Small intestine (tissue), 7 donors: ENCODE results near the gene VPS13A. TPM values are rescaled to one million over a fixed set of nuclear protein-coding genes. Genes with fewer than 3 reads are reported as not detected.
A peak's percentile ranks its signal among the peaks of the same experiment; 100 is the strongest.

Source experiments
- DNase-seq, 2 donors: peaks; one replicate each; pipeline versions ENCODE4 v3.0.0 to v3.0.0-alpha.2; 2013
- FAIRE-seq: peaks from 2 replicates; lab custom pipeline; 2012; peaks lifted over from hg19 to GRCh38; lab: Jason Lieb, UNC
- H3K27ac ChIP-seq, 3 donors: one replicate each; pipeline ENCODE4 v1.5.1; 2013; ENCODE audit warnings: low read length in 2 of 3, mild to moderate bottlenecking in 2 of 3, control low read depth in 1 of 3, inconsistent platforms in 1 of 3, low read depth in 1 of 3, moderate library complexity in 1 of 3
- H3K27me3 ChIP-seq, 3 donors: one replicate each; pipeline ENCODE4 v1.6.1; 2013; ENCODE audit warnings: low read length in 3 of 3, inconsistent platforms in 1 of 3; ENCODE audit not compliant: control insufficient read depth in 3 of 3, insufficient read depth in 3 of 3
- H3K36me3 ChIP-seq, 3 donors: one replicate each; pipeline ENCODE4 v1.6.1; 2013; ENCODE audit warnings: low read length in 3 of 3, inconsistent platforms in 1 of 3, low read depth in 1 of 3, mild to moderate bottlenecking in 1 of 3, moderate library complexity in 1 of 3; ENCODE audit not compliant: control insufficient read depth in 3 of 3, insufficient read depth in 2 of 3
- H3K4me1 ChIP-seq, 3 donors: one replicate each; pipeline ENCODE4 v1.6.1; 2013; ENCODE audit warnings: low read length in 2 of 3, inconsistent platforms in 1 of 3, low read depth in 1 of 3, mild to moderate bottlenecking in 1 of 3, moderate library complexity in 1 of 3; ENCODE audit not compliant: control insufficient read depth in 3 of 3, insufficient read depth in 2 of 3
- H3K4me3 ChIP-seq, 3 donors: one replicate each; pipeline ENCODE4 v1.5.1; 2013; ENCODE audit warnings: low read length in 3 of 3, control low read depth in 1 of 3, inconsistent platforms in 1 of 3, low read depth in 1 of 3, mild to moderate bottlenecking in 1 of 3, moderate library complexity in 1 of 3
- H3K9me3 ChIP-seq, 2 donors: one replicate each; pipeline ENCODE4 v1.6.1; 2013; ENCODE audit warnings: low read depth in 1 of 2, low read length in 1 of 2; ENCODE audit not compliant: control insufficient read depth in 2 of 2, insufficient read depth in 1 of 2
- WGBS, 3 donors: extraction: QIAGEN DNeasy Blood & Tissue Kit; methylation state at CpG; one replicate each; pipeline ENCODE4 v1.1.7; 2013; 5-methylcytosine and 5-hydroxymethylcytosine counted together
- polyA plus RNA-seq, 4 donors: library from polyadenylated mRNA; stranded (reverse) in 3 of 4; unstranded in 1 of 4; fragments of 200-250 nt in 3 of 4; fragments of 120-200 nt in 1 of 4; gene quantifications; one replicate each; pipeline versions ENCODE4 v1.2.1 to v1.2.3, GENCODE V29; 2013
- donor health status: healthy with polysubstance abuse.
- donor health status: control.
- donor health status: control.
- donor health status: Bipolar disorder and iron deficiency.
- donor health status: healthy.

The VPS13A gene
- polyA plus RNA-seq, 4 donors = 15.3 to 54.3 (median 37.3) TPM

DNA sequence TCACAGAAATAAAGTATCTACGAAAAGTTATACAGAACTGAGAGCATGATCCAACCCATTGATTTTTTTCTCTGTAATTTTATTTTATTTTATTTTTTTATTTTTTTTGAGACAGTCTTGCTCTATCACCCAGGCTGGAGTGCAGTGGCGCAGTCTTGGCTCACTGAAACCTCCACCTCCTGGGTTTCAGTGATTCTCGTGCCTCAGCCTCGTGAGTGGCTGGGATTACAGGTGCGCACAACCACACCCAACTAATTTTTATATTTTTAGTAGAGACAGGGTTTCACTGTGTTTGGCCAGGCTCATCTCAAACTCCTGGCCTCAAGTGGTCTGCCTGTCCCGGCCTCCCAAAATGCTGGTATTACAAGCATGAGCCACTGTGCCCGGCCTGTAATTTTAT, 107.3 kb downstream of the VPS13A start:
- Histone ChIP-seq H3K27me3 (no peaks in the 10 kb centered on the region), H3K36me3 (peaks cover 0 to 12% (median 4%) of the 10 kb centered on the region in 3 donors), H3K4me3 (no peak overlapping the region), H3K9me3 (no peaks in the 10 kb centered on the region), H3K4me1 (peaks cover 0 to 21% (median 0%) of the 10 kb centered on the region in 3 donors), H3K27ac (peak overlapping the region in 2 of 3 donors; percentile 56 to 67)
- WGBS, 3 donors = 63 to 79% (median 76%) methylated on average over 7 of the region's 7 CpGs
- no peak for DNase-seq
- FAIRE-seq = no peak

DNA sequence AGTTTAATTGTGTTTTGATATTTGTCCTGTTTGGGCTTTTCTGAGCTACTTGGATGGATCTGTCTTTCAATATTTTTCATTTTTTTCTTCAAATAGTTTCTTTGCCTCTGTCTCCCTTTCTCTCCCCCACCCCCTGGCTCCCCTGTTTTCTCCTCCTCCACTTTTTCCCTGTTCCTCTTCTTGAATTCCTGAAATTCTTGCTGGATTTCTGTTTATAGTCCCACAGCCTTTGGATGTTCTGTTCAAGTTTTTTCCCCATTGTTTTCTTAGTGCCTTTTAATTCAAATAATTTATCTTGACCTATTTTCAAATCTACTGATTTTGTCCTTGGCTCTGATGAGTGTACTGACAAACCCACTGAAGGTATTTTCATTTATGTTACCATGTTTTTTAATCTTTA, 113.0 kb downstream of the VPS13A start:
- H3K4me3 ChIP-seq = no peak overlapping the region
- no peak for DNase-seq
- H3K4me1 ChIP-seq = peaks cover 0 to 8% (median 0%) of the 10 kb centered on the region in 3 donors
- no peaks in the 10 kb centered on the region for H3K27me3 ChIP-seq
- FAIRE-seq = no peak
- H3K36me3 ChIP-seq = peaks cover 0 to 14% (median 1%) of the 10 kb centered on the region in 3 donors
- no peak overlapping the region for H3K27ac ChIP-seq
- H3K9me3 ChIP-seq = no peaks in the 10 kb centered on the region

DNA sequence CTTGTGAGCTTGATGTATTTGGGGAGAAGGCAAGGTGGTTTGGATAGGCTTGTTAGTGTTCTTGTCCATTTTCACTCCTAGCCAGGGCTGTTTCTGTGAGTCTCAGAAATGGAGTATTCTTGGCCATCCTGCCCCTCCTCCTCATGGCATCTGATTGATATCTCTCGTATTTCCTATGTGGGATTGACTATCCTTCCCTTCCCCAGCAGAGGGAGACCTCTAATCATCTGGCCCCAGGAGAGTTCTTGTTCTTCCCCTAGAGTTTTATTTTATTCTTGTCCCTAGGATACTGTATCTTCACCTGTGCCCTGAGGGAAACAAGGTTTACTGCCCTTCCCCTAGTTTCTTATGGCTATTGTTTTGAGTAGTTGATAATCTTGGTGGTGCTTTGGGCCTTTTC, 114.4 kb downstream of the VPS13A start:
- Histone ChIP-seq H3K36me3 (peaks cover 0 to 13% (median 0%) of the 10 kb centered on the region in 3 donors), H3K27ac (no peak overlapping the region), H3K27me3 (no peaks in the 10 kb centered on the region), H3K9me3 (no peaks in the 10 kb centered on the region), H3K4me3 (no peak overlapping the region), H3K4me1 (peaks cover 0 to 5% (median 0%) of the 10 kb centered on the region in 3 donors)
- FAIRE-seq (no peak), DNase-seq (peak in 1 of 2 donors; percentile 29)
- 54 to 67% (median 59%) methylated on average over 1 of the region's 1 CpG for WGBS, 3 donors

DNA sequence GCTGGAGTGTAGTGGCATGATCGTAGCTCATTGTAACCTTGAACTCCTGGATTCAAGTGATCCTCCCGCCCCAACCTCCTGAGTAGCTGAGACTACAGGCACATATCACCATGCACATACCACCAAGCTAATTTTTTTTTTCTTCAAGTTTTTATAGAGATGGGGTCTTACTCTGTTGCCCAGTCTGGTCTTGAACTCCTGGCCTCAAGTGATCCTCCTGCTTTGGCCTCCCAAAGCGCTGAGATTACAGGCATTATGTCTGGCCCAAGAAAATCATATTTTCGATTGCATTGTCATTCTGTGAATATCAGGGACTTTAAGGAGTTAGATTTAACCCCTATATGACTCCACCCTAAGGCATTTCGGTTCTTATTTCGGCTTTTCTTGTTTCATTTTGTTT, 116.6 kb downstream of the VPS13A start:
- no peak for FAIRE-seq
- DNase-seq = no peak
- H3K4me1 ChIP-seq = no peaks in the 10 kb centered on the region
- no peaks in the 10 kb centered on the region for H3K27me3 ChIP-seq
- H3K36me3 ChIP-seq = peaks cover 0 to 10% (median 0%) of the 10 kb centered on the region in 3 donors
- WGBS, 3 donors = 91 to 95% (median 92%) methylated on average over 6 of the region's 6 CpGs
- H3K4me3 ChIP-seq = no peak overlapping the region
- no peak overlapping the region for H3K27ac ChIP-seq
- H3K9me3 ChIP-seq = peaks cover 0 to 7% of the 10 kb centered on the region in 2 donors

DNA sequence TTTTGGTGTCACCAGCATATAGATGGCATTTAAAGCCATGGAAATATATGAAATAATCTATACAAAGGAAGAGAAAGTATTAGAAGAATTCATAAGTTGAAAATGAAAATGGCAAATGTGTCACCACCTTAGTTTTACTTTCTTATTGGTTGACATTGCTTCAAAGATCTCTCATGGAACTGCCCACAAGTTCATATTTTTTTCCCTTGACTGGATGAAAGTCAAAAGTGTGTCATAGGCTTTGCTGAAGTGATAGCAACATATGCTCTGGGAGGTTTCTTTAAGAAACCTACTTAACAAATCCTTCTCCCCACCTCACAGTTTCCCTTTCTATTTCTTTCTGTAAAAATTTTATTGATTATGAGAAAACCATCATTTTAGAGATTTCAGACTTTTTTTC, 127.2 kb downstream of the VPS13A start:
- no peaks in the 10 kb centered on the region for H3K4me1 ChIP-seq
- no peak overlapping the region for H3K4me3 ChIP-seq
- H3K36me3 ChIP-seq = peaks cover 0 to 15% (median 0%) of the 10 kb centered on the region in 3 donors
- no peaks in the 10 kb centered on the region for H3K27me3 ChIP-seq
- FAIRE-seq = no peak
- H3K9me3 ChIP-seq = peaks cover 0 to 2% of the 10 kb centered on the region in 2 donors
- DNase-seq = no peak
- H3K27ac ChIP-seq = no peak overlapping the region

DNA sequence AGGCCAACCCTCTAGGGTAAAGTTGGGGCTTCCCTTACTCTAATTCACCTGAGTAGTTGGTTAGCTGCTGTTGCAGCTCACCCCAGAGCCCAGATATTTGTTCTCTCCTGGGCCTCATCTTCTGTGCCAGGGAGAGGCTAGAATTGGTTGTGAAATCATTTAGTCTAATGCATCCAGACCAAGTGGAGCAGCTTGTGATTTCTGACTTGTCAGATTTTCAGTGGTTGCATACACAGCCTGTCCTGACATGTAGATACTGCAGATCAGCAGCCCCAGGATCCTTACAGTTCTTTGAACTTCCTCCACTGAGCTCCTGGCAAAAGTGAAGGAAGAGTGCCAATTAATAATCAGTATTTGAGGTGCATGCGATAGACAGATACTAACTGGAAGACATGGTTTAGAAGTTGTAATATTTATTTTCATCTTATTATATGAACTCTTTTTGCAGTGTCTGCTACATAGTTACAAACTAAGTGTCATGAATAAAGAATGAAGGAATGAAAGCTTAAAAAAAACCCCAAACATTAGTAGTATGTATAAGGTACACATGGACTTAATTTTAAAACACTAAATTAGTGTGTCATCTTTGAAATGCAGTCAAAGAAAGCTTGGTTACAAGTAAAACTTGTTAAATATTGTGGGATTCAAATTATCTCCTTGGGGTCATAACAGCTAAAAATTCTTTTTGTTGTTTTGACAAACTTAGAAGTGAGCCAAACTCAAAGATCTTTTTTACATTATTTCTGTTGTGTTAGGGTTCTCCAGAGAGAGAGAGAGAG, 128.5 kb downstream of the VPS13A start:
- Histone ChIP-seq H3K4me3 (no peak overlapping the region), H3K27ac (no peak overlapping the region), H3K4me1 (no peaks in the 10 kb centered on the region), H3K27me3 (no peaks in the 10 kb centered on the region), H3K36me3 (peaks cover 0 to 13% (median 0%) of the 10 kb centered on the region in 3 donors), H3K9me3 (no peaks in the 10 kb centered on the region)
- no peak for FAIRE-seq
- no peak for DNase-seq
- WGBS, 3 donors = 90 to 93% (median 92%) methylated on average over 1 of the region's 1 CpG

DNA sequence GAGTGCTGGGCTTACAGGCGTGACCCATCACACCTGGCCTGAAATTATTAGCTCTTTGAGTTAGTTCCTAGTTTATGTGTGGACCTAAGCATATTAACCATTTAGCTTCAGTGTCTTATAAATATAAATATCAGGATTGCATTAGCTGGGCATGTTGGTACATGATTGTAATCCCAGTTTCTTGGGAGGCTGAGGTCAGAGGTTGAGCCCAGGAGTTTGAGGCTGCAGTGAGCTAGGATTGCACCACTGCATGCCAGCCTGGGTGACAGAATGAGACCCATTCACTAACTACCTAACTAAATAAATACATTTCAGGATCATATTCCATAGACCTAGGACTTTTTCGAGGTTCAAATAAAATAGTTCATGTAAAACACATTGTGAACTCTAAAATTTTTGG, 129.8 kb downstream of the VPS13A start:
- Histone ChIP-seq H3K4me1 (no peaks in the 10 kb centered on the region), H3K9me3 (no peaks in the 10 kb centered on the region), H3K4me3 (no peak overlapping the region), H3K27ac (no peak overlapping the region), H3K36me3 (peaks cover 0 to 13% (median 0%) of the 10 kb centered on the region in 3 donors), H3K27me3 (no peaks in the 10 kb centered on the region)
- FAIRE-seq (no peak), DNase-seq (no peak)
- 94 to 98% (median 95%) methylated on average over 2 of the region's 2 CpGs for WGBS, 3 donors

DNA sequence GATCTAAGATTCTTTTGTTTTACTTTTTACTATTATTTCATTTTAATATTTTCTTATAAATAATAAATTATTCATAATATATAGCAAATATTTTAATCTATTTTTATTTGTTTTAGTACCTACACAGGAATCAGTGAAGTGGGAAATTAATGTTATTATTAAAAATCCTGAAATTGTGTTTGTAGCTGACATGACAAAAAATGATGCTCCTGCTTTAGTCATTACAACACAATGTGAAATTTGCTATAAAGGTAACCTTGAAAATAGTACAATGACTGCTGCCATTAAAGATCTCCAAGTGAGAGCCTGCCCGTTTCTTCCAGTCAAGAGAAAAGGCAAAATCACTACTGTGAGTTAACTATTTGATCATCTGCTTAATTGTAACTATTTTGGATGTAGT, 138.7 kb downstream of the VPS13A start:
- Histone ChIP-seq H3K4me1 (no peaks in the 10 kb centered on the region), H3K27ac (no peak overlapping the region), H3K27me3 (no peaks in the 10 kb centered on the region), H3K4me3 (no peak overlapping the region), H3K9me3 (no peaks in the 10 kb centered on the region), H3K36me3 (peaks cover 0 to 9% (median 4%) of the 10 kb centered on the region in 3 donors)
- 90 to 97% (median 95%) methylated on average over 1 of the region's 1 CpG for WGBS, 3 donors
- no peak for FAIRE-seq
- no peak for DNase-seq
